KOPT-K1 (cell line): Measurements from ENCODE around the gene SERINC5.
"Not testable (repeated sequence)": the region's sequence is repeated elsewhere in the genome, so short reads cannot be mapped to it uniquely, and the experiment has no call there.

ENCODE experiments used
- H3K27ac ChIP-seq: fragments of 200-600 bp; sonication (generic); 2 replicates; pipeline ENCODE4 v1.5.1; 2016; ENCODE audit warnings: antibody characterized with exemption, mild to moderate bottlenecking, low read depth, low read length; ENCODE audit not compliant: poor library complexity, severe bottlenecking
- H3K36me3 ChIP-seq: fragments of 200-600 bp; sonication (generic); 2 replicates; pipeline ENCODE4 v1.5.1; 2017; ENCODE audit warnings: antibody characterized with exemption, mild to moderate bottlenecking, low read length, moderate library complexity; ENCODE audit not compliant: insufficient read depth
- H3K9me3 ChIP-seq: fragments of 200-600 bp; sonication (generic); 2 replicates; pipeline ENCODE4 v1.5.1; 2017; ENCODE audit warnings: antibody characterized with exemption, low read length, mild to moderate bottlenecking; ENCODE audit not compliant: insufficient read depth, poor library complexity, severe bottlenecking

Gene SERINC5

DNA sequence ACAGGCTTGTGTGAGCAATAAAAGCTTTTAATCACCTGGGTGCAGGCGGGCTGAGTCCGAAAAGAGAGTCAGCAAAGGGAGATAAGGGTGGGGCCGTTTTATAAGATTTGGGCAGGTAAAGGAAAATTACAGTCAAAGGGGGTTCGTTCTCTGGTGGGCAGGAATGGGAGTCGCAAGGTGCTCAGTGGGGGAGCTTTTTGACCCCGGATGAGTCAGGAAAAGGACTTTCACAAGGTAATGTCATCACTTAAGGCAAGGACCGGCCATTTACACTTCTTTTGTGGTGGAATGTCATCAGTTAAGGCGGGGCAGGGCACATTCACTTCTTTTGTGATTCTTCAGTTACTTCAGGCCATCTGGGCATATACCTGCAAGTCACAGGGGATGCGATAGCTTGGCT is 70.3 kb downstream of the SERINC5 start:
- H3K9me3 ChIP-seq, H3K36me3 ChIP-seq: not testable (repeated sequence)
- H3K27ac ChIP-seq: peak overlapping the region; percentile 97

GRCh38 chr5:80185095-80185494 is 70.8 kb downstream of the SERINC5 start:
- Histone ChIP-seq H3K9me3 (no peaks in the 10 kb centered on the region), H3K27ac (peak overlapping the region; percentile 97), H3K36me3 (peaks cover 8% of the 10 kb centered on the region; the same call in 1 of the 2 replicates)

GRCh38 chr5:80184235-80185023 is 71.4 kb downstream of the SERINC5 start:
- H3K27ac ChIP-seq: peak overlapping the region; percentile 97
- no peaks in the 10 kb centered on the region for H3K9me3 ChIP-seq
- H3K36me3 ChIP-seq: peaks cover 8% of the 10 kb centered on the region; the same call in 1 of the 2 replicates

- not testable (repeated sequence) for H3K9me3 ChIP-seq, H3K36me3 ChIP-seq
- peak overlapping the region; percentile 97 for H3K27ac ChIP-seq
These were observed 72.1 kb downstream of the SERINC5 start for GRCh38 chr5:80183728-80184234.

GRCh38 chr5:80182809-80183580 is 72.9 kb downstream of the SERINC5 start:
- Histone ChIP-seq H3K27ac (peak overlapping the region; percentile 97), H3K36me3 (peaks cover 8% of the 10 kb centered on the region; the same call in 1 of the 2 replicates), H3K9me3 (no peaks in the 10 kb centered on the region)

GRCh38 chr5:80181618-80182211 is 74.1 kb downstream of the SERINC5 start:
- Histone ChIP-seq H3K27ac (peak overlapping the region; percentile 97), H3K36me3 (peaks cover 17% of the 10 kb centered on the region)

GRCh38 chr5:80177236-80177635 is 78.6 kb downstream of the SERINC5 start:
- Histone ChIP-seq H3K27ac (peak overlapping the region; percentile 43), H3K9me3 (no peaks in the 10 kb centered on the region), H3K36me3 (peaks cover 56% of the 10 kb centered on the region)

More at GRCh38 chr5:80181618-80182211, 74.1 kb downstream of the SERINC5 start:
- no peaks in the 10 kb centered on the region for H3K9me3 ChIP-seq

GRCh38 chr5:80175337-80175736 is 80.5 kb downstream of the SERINC5 start:
- no peak overlapping the region for H3K27ac ChIP-seq
- H3K9me3 ChIP-seq: no peaks in the 10 kb centered on the region
- peaks cover 75% of the 10 kb centered on the region for H3K36me3 ChIP-seq

DNA sequence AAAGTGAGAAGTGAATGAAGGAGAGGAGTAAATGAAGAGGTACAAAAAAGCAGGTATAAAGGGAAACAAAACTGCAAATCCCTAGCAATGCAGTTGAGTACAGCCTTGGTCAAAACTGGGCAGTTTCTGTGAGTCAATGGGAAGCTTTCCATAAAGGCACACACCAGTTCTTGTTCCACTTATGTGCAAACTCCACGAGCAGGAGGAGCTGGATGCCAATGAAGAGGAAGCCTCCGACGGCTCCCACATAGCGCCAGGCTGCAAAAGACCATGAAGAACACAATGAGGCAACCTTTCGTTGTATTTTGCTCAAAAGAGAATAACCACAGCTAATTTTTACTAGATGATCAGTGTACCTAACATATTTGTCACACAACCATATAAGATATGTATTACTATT is 81.1 kb downstream of the SERINC5 start:
- Histone ChIP-seq H3K36me3 (peaks cover 80% of the 10 kb centered on the region), H3K9me3 (no peaks in the 10 kb centered on the region), H3K27ac (no peak overlapping the region)

DNA sequence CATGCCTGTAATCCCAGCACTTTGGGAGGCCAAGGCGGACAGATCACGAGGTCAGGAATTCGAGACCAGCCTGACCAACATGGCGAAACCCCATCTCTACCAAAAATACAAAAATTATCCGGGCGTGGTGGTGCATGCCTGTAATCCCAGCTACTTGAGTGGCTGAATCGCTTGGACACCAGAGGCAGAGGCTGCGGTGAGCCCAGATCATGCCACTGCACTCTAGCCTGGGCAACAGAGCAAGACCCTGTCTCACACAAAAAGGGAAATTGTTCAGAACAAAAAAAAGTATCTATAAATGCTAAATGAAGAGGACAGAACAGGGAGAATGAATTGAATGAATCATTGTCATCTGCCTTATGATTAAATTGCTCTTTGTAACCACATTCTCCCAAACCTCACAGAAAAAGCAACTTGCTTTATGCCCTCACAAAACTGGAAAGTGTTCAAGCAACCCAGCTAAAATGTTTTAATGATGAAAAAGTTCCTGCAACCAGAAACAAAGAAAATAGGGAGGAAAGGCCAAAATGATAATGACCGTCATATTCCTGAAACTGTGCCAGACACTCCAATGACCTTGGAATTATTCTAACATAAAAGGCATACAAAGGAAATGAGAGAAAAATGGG is 83.7 kb downstream of the SERINC5 start:
- H3K27ac ChIP-seq: no peak overlapping the region
- H3K9me3 ChIP-seq: no peaks in the 10 kb centered on the region
- H3K36me3 ChIP-seq: peaks cover 100% of the 10 kb centered on the region

DNA sequence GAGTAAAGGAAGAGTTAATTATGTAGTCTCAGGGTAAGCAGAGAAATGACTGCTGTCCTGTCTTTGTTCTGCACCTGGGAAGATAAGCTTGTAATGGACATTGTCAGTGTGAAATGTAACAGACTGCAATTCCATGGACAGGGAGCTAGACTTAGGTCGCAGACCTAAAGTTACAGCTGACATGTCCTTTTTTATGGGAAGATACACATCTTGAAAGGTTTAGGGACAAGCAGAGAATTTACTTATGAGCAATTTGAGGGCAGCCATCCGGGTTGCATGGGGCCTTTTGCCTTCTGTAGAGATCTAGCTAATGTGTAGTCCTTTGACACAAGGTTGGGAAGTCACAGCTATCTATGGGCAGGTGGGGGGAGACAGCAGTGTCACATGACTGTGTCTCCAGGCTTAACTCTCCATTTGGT is 85.7 kb downstream of the SERINC5 start:
- peaks cover 99% of the 10 kb centered on the region for H3K36me3 ChIP-seq
- H3K27ac ChIP-seq: no peak overlapping the region
- H3K9me3 ChIP-seq: no peaks in the 10 kb centered on the region

DNA sequence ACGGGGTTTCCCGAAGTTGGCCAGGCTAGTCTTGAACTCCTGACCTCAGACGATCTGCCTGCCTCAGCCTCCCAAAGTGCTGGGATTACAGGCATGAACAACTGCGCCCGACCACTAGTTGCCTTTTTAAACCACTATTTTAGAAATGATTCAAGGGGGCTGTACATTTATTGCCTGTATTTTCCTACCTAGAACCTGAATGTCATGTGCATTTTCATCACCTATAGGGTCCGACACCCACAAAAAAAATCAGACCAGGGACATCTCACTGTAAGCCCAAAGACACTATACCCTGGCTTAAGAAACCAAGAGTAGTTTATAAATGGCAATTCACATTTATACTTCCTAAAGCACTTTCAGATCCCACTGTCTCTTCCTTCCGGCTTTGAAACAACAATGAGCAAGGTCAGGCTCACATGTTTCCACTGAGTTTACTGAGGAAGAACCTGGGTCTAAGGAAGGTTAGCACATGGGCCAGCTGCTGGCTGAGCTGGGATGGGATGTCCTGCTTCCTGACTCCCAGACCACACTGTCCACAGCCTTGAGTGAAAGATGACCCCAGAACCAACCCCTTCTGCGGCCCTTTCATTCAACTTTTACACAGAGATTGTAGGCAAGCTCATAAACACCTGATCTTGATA is 87.3 kb downstream of the SERINC5 start:
- Histone ChIP-seq H3K27ac (no peak overlapping the region), H3K9me3 (no peaks in the 10 kb centered on the region), H3K36me3 (peaks cover 99% of the 10 kb centered on the region)

DNA sequence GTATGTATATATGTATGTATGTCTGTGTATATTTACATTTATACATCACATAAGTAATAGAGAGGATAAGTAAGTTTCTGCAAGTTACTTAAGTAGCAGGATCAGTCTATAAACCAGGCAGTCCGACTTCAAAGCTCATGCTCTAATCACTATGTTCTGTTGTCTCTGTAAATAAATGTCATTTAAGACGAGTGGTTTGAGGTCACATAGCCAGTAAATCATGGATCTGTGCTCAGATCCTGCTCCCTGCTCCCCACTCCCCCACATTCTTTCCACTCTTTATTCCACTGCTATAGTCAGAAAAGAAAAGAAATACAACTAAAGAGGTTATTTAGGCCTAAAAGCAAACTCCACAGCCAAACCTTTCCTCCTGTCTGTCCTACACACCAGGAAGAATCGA is 90.4 kb downstream of the SERINC5 start:
- H3K27ac ChIP-seq: no peak overlapping the region
- no peaks in the 10 kb centered on the region for H3K9me3 ChIP-seq
- H3K36me3 ChIP-seq: peaks cover 98% of the 10 kb centered on the region

- H3K9me3 ChIP-seq: no peaks in the 10 kb centered on the region
- H3K36me3 ChIP-seq: peaks cover 97% of the 10 kb centered on the region
- no peak overlapping the region for H3K27ac ChIP-seq
These were observed 94.7 kb downstream of the SERINC5 start for GRCh38 chr5:80161165-80161564.
